ENCODE results near the gene MEIOB.

- no peak for TF ChIP-seq MYC (IDR thresholded peaks at IDR 0.05; ENCODE audit: borderline replicate concordance, low read length)
- TF ChIP-seq CTCF (IDR thresholded peaks at IDR 0.05): no peak
- TF ChIP-seq, protein P1, sequence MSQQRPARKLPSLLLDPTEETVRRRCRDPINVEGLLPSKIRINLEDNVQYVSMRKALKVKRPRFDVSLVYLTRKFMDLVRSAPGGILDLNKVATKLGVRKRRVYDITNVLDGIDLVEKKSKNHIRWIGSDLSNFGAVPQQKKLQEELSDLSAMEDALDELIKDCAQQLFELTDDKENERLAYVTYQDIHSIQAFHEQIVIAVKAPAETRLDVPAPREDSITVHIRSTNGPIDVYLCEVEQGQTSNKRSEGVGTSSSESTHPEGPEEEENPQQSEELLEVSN (IDR thresholded peaks at IDR 0.05; ENCODE audit: borderline replicate concordance, low read depth): no peak
- no peak for TF ChIP-seq EP300 (IDR thresholded peaks at IDR 0.05)
- no peak for TF ChIP-seq POLR2A (IDR thresholded peaks at IDR 0.05; ENCODE audit: low read length)
- TF ChIP-seq SREBF2 (IDR thresholded peaks at IDR 0.05): no peak
- TF ChIP-seq RAD21 (conservative IDR thresholded peaks at IDR 0.05 in 1 of 2, IDR thresholded peaks at IDR 0.05 in 1 of 2): no peak
- TF ChIP-seq BCL3 (IDR thresholded peaks at IDR 0.05): no peak
- TF ChIP-seq ELK1 (IDR thresholded peaks at IDR 0.05; ENCODE audit: low read depth, low read length): no peak
- no peak for TF ChIP-seq CHD2 (IDR thresholded peaks at IDR 0.05; ENCODE audit: low read length, partially characterized antibody)
- no peak for TF ChIP-seq HEYL (CRISPR knock-in tag; IDR thresholded peaks at IDR 0.05)
- TF ChIP-seq JUN (IDR thresholded peaks at IDR 0.05): no peak
Measured at GRCh38 chr16:1917056-1917664, 45.2 kb upstream of the MEIOB start.
